ENCODE data around the gene DDX42.
"Not testable (repeated sequence)": the region's sequence is repeated elsewhere in the genome, so short reads cannot be mapped to it uniquely, and the experiment has no call there.

The DDX42 gene

DNA sequence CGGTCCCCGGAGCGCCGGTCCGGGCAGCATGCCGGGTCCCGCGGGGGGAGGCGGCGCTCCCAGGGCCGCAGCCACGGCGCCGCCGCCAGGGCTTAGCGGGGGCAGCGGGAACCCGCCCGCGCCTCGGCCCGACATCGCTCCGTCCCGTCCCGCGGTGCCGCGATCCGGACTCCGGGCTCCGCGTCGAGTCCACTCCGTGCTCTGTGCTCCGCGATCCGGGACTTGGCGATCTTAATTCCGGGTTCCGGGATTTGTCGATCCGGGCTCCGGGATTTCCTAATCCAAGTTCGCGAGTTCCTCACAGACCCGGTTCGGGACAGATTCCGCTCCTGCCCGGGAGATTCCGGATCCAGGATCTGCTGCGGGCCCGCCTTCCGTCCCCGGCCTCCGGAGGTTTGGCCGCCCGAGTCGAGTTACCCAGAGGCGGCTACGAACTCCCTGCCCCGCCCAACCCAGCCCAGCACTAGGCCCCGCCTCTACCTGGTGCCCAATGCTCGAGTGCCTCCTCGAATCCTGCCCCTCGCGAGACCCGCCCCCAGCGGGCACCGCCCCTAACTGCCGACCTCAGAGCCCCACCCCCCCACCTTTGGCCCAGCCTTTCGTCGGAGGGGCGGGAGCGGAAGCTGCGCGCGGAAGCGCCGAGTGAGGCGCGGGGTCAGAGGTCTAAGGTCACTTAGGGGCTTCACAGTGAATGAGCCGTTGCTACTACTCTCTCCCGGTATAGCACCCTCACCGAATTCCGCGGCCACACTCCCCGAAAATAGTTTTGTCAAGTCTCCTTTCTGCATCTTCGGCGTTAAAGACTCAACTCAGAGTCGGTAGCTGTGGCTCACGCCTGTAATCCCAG lies 68.8 kb downstream of the DDX42 start, which contains the start of gene SMARCD2:
Gene SMARCD2, minus strand, starts transcription at position 146 of the 847 bp plus-strand sequence. Its CDS starts 11 bp downstream, at position 135.
- H3K27ac ChIP-seq (ENCODE audit: low read depth, low read length), result peak within 1 kb of the TSS; percentile 93
- H3K36me3 ChIP-seq (ENCODE audit: control insufficient read depth in 5 of 5, insufficient read depth in 5 of 5, low read length in 5 of 5), result peaks cover 0 to 2% (median 0%) of the 10 kb centered on the region in 5 donors
- peak within 1 kb of the TSS; percentile 80 to 90 (median 84) for H3K4me3 ChIP-seq (ENCODE audit: low read depth in 1 of 5, low read length in 5 of 5)
- peak within 1 kb of the TSS; percentile 69 to 92 (median 87) for H3K9ac ChIP-seq (ENCODE audit: low read length in 5 of 5)
- H3K27me3 ChIP-seq (ENCODE audit: control insufficient read depth in 5 of 5, insufficient read depth in 4 of 5, low read length in 5 of 5), result no peaks in the 10 kb centered on the region
- H3K9me3 ChIP-seq (ENCODE audit: control insufficient read depth in 5 of 5, low read length in 5 of 5), result no peaks in the 10 kb centered on the region
- H3K4me1 ChIP-seq (ENCODE audit: control insufficient read depth in 5 of 5, insufficient read depth in 5 of 5, low read length in 5 of 5), result peaks cover 17 to 55% (median 47%) of the 10 kb centered on the region in 5 donors

DNA sequence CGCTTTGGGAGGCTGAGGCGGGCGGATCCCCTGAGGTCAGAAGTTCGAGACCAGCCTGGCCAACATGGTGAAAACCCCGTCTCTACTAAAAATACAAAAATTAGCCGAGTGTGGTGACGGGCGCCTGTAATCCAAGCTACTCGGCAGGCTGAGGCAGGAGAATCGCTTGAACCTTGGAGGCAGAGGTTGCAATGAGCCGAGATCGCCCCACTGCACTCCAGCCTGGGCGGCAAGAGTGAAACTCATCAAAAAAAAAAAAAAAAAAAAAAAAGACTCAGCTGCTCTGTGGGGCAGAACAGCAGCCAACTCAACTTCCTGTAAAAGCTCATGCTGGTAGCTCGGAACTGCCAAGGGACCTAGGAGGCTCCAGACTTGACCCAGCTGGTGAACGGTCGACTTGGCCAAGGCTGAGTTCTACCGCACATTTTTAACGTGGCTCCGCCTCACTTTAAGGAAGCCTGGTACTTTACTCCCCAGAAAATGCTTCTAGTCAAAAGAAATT lies 69.5 kb downstream of the DDX42 start:
- peak overlapping the region; percentile 62 to 90 (median 79) for H3K4me3 ChIP-seq (ENCODE audit: low read depth in 1 of 5, low read length in 5 of 5)
- not testable (repeated sequence) for H3K9me3 ChIP-seq (ENCODE audit: control insufficient read depth in 5 of 5, low read length in 5 of 5); H3K36me3 ChIP-seq (ENCODE audit: control insufficient read depth in 5 of 5, insufficient read depth in 5 of 5, low read length in 5 of 5); H3K27me3 ChIP-seq (ENCODE audit: control insufficient read depth in 5 of 5, insufficient read depth in 4 of 5, low read length in 5 of 5)
- peaks cover 12 to 51% (median 40%) of the 10 kb centered on the region in 5 donors for H3K4me1 ChIP-seq (ENCODE audit: control insufficient read depth in 5 of 5, insufficient read depth in 5 of 5, low read length in 5 of 5)
- H3K9ac ChIP-seq (ENCODE audit: low read length in 5 of 5), result peak overlapping the region; percentile 35 to 78 (median 73)
- H3K27ac ChIP-seq (ENCODE audit: low read depth, low read length), result peak overlapping the region; percentile 93

DNA sequence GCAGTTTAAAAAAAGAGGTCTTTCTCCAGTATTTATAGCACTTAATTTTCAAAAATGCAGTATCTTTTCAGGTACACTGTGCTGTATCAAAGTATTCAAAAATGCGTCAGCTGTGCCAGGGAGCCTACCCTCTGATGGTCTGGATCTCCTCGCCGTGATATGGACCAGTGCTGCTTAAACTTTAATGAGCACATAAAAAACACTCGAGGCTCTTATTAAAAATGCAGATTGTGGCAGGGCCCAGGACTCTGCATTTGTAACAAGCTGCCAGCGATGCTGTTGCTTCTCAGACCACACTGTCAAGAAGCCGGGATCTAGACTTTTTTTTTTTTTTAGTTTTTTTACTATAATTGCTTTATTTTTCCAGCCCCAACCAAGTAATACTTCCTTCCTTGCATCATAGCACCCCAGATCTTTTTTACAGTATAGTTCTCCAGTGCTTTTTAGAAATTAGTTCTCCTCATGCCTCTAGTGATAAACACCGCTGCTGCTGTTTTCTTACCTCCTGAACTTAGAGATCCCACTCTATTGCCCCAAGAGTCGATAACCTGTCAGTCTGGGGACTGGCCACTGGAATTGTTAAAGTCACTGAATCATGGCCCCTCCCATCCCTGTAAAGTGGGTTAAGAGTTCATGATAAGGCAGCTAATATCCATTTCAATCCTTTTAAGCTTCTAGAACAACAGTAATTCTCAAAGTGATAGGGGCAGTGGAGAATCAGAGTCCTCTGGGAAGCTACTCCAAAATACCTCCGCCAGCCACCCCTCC lies 70.1 kb downstream of the DDX42 start:
- peak overlapping the region; percentile 93 for H3K27ac ChIP-seq (ENCODE audit: low read depth, low read length)
- peaks cover 9 to 50% (median 39%) of the 10 kb centered on the region in 5 donors for H3K4me1 ChIP-seq (ENCODE audit: control insufficient read depth in 5 of 5, insufficient read depth in 5 of 5, low read length in 5 of 5)
- H3K36me3 ChIP-seq (ENCODE audit: control insufficient read depth in 5 of 5, insufficient read depth in 5 of 5, low read length in 5 of 5), result no peaks in the 10 kb centered on the region
- H3K9me3 ChIP-seq (ENCODE audit: control insufficient read depth in 5 of 5, low read length in 5 of 5), result no peaks in the 10 kb centered on the region
- H3K4me3 ChIP-seq (ENCODE audit: low read depth in 1 of 5, low read length in 5 of 5), result peak overlapping the region in 4 of 5 donors; percentile 62 to 90 (median 72)
- H3K27me3 ChIP-seq (ENCODE audit: control insufficient read depth in 5 of 5, insufficient read depth in 4 of 5, low read length in 5 of 5), result no peaks in the 10 kb centered on the region
- peak overlapping the region in 2 of 5 donors; percentile 32 to 52 for H3K9ac ChIP-seq (ENCODE audit: low read length in 5 of 5)

DNA sequence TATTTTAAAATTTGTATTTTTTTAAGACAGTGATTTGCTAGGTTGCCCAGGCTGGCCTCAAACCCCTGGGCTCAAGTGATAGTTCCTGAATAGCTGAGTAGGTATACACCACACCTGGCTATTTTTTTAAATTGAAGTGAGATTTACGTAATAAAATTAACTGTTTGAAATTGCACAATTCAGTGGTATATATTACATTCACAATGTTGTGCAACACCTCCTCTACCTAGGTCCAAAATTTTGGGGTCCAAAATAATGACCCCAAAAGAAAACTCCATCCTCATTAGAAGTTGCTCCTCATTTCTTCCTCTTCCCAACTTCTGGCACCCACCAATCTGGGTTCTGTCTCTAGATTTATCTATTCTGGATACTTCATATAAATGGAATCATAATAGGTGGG lies 71.5 kb downstream of the DDX42 start:
- H3K27ac ChIP-seq (ENCODE audit: low read depth, low read length), result no peak overlapping the region
- peaks cover 6 to 40% (median 32%) of the 10 kb centered on the region in 5 donors for H3K4me1 ChIP-seq (ENCODE audit: control insufficient read depth in 5 of 5, insufficient read depth in 5 of 5, low read length in 5 of 5)
- H3K4me3 ChIP-seq (ENCODE audit: low read depth in 1 of 5, low read length in 5 of 5), result no peak overlapping the region
- no peak overlapping the region for H3K9ac ChIP-seq (ENCODE audit: low read length in 5 of 5)
- H3K9me3 ChIP-seq (ENCODE audit: control insufficient read depth in 5 of 5, low read length in 5 of 5), result no peaks in the 10 kb centered on the region
- no peaks in the 10 kb centered on the region for H3K36me3 ChIP-seq (ENCODE audit: control insufficient read depth in 5 of 5, insufficient read depth in 5 of 5, low read length in 5 of 5)
- H3K27me3 ChIP-seq (ENCODE audit: control insufficient read depth in 5 of 5, insufficient read depth in 4 of 5, low read length in 5 of 5), result no peaks in the 10 kb centered on the region

DNA sequence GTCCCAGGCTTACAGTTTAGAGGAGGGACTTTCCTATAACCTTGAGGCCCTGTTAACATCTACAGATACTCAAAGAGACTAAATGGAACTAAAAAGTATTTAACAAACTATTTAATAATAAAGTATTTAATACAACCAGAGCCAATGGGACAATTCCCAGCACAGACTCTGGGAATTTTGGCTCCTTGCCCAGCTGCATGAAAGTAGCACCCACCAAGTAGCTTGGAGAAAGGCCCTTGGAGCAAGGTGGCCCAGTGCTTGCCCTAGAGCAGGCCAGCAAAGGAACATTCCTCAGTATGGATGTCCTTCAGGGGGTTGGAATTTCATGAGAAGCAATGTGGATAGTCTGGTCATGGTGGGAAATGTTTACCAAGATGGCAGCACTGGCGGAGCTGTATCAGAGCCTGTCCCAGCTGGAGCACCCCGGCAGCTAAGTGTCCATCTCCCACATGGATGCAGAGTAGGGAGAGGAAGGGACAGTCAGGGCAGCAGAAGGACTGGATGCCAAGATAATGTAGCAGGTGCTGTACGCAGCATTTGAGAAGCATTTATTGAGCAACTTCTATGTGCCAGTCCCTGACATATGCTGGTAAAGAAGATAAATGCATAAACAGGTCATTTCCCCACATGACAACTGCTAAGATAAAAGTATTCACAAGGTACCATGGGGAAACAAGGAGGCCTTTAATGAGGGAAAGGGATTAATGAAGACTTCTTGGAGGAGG lies 73.7 kb downstream of the DDX42 start:
- Histone ChIP-seq H3K4me1 (ENCODE audit: control insufficient read depth in 5 of 5, insufficient read depth in 5 of 5, low read length in 5 of 5) (peaks cover 0 to 23% (median 17%) of the 10 kb centered on the region in 5 donors), H3K27me3 (ENCODE audit: control insufficient read depth in 5 of 5, insufficient read depth in 4 of 5, low read length in 5 of 5) (no peaks in the 10 kb centered on the region), H3K36me3 (ENCODE audit: control insufficient read depth in 5 of 5, insufficient read depth in 5 of 5, low read length in 5 of 5) (no peaks in the 10 kb centered on the region), H3K9me3 (ENCODE audit: control insufficient read depth in 5 of 5, low read length in 5 of 5) (no peaks in the 10 kb centered on the region), H3K4me3 (ENCODE audit: low read depth in 1 of 5, low read length in 5 of 5) (no peak overlapping the region), H3K27ac (ENCODE audit: low read depth, low read length) (no peak overlapping the region), H3K9ac (ENCODE audit: low read length in 5 of 5) (no peak overlapping the region)

DNA sequence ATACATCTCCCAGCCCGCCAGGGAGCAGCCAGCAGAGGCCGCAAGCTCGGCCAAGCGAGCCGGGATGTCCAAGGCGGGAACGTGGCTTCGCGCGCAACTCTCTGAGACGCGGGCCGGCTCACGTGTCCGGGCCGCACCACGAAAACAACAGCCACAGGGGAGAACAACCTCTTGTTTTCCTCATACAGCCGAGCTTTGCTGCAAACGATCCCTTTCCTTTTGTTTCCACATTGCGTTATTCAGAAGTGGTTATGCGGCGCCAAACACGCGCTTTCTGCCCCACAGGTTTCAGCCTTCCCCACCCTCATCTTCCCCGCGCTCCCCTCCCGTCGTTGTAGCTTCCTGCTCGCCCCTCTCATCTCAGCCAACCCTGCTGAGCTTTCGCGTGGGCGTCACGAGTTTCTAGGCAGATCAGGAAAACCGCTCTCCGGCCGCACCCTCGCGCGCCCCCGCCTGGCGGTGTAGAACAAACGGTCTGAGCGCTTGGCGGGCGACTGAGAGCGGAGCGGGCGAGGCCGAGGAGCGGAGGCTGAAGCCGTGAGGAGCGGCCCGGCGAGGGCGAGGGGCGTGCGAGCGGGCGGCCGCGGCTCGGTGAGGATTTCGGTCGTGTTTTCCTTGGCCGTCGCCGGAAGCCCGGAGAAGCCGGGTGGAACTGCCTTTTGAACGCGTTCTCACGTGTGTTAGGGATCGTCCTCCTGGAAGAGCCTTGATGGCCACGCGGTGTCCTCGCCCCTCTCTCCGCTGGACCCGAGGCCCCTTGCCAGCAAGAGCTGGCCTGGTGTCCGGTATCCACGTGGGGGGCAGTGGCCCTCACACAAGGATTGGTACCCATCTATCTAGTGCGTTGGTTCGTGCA lies 75.1 kb downstream of the DDX42 start:
- peak overlapping the region; percentile 44 for H3K27ac ChIP-seq (ENCODE audit: low read depth, low read length)
- H3K27me3 ChIP-seq (ENCODE audit: control insufficient read depth in 5 of 5, insufficient read depth in 4 of 5, low read length in 5 of 5), result no peaks in the 10 kb centered on the region

DNA sequence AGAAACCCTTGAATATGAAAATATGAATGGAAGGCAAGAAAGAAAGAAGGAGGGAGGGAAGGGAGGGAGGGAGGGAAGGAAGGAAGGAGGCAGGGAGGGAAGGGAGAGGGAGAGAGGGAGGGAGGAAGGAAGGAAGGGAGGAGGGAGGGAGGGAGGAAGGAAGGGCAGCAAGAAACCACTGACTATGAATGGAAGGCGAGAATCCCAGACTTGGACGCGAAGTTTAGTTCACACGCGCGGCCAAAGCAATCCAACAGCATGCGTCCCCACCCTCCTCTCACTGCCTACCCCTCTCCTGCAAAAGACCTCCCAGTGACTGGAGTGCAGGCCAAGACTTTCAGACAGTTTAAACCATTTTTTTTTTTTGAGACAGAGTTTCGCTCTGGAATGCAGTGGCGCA lies 76.4 kb downstream of the DDX42 start:
- H3K36me3 ChIP-seq (ENCODE audit: control insufficient read depth in 5 of 5, insufficient read depth in 5 of 5, low read length in 5 of 5), result no peaks in the 10 kb centered on the region
- no peak overlapping the region for H3K9ac ChIP-seq (ENCODE audit: low read length in 5 of 5)
- peaks cover 0 to 13% (median 11%) of the 10 kb centered on the region in 5 donors for H3K4me1 ChIP-seq (ENCODE audit: control insufficient read depth in 5 of 5, insufficient read depth in 5 of 5, low read length in 5 of 5)
- H3K27me3 ChIP-seq (ENCODE audit: control insufficient read depth in 5 of 5, insufficient read depth in 4 of 5, low read length in 5 of 5), result no peaks in the 10 kb centered on the region
- H3K27ac ChIP-seq (ENCODE audit: low read depth, low read length), result no peak overlapping the region
- no peak overlapping the region for H3K4me3 ChIP-seq (ENCODE audit: low read depth in 1 of 5, low read length in 5 of 5)
- H3K9me3 ChIP-seq (ENCODE audit: control insufficient read depth in 5 of 5, low read length in 5 of 5), result no peaks in the 10 kb centered on the region

More for the DNA sequence above, 75.1 kb downstream of the DDX42 start:
- Histone ChIP-seq H3K4me1 (ENCODE audit: control insufficient read depth in 5 of 5, insufficient read depth in 5 of 5, low read length in 5 of 5) (peaks cover 0 to 14% (median 11%) of the 10 kb centered on the region in 5 donors), H3K4me3 (ENCODE audit: low read depth in 1 of 5, low read length in 5 of 5) (peak overlapping the region; percentile 41 to 72 (median 64)), H3K9ac (ENCODE audit: low read length in 5 of 5) (peak overlapping the region in 4 of 5 donors; percentile 56 to 74 (median 68)), H3K36me3 (ENCODE audit: control insufficient read depth in 5 of 5, insufficient read depth in 5 of 5, low read length in 5 of 5) (no peaks in the 10 kb centered on the region), H3K9me3 (ENCODE audit: control insufficient read depth in 5 of 5, low read length in 5 of 5) (no peaks in the 10 kb centered on the region)

DNA sequence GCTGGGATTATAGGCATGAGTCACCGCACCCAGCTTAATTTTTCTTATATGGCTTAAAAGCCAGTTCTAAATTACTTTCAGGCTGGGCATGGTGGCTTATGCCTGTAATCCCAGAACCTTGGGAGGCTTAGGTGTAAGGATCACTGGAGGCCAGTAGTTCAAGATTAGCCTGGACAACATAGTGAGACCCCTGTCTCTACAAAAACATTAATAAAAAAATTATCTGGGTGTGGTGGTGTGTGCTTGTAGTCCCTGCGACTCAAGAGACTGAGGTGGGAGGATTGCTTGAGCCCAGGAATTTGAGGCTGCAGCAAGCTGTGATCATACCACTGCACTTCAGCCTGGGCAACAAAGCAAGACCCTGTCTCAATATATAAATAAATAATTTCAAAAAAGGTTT lies 79.3 kb downstream of the DDX42 start:
- no peak overlapping the region for H3K4me3 ChIP-seq (ENCODE audit: low read depth in 1 of 5, low read length in 5 of 5)
- H3K27ac ChIP-seq (ENCODE audit: low read depth, low read length), result no peak overlapping the region

DNA sequence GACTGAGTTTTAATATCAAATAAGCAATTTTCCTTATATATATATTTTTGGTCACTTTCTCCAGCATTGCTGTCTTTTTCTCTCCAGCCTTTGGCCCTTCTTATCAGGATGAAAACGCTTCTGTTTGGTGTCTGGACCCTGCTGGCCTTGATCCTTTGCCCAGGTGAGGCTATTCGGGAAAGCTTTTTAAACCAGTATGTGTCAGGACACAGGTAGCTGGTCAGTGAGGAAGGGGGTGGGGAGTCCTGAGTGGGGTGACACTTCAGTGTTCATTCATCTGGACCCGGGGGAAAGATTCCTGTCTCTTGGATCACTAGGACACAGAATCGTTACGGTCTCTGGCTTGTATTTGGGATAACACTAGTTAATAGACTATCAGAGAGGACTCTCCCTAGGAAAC lies 80.7 kb downstream of the DDX42 start:
- no peaks in the 10 kb centered on the region for H3K36me3 ChIP-seq (ENCODE audit: control insufficient read depth in 5 of 5, insufficient read depth in 5 of 5, low read length in 5 of 5)
- no peaks in the 10 kb centered on the region for H3K27me3 ChIP-seq (ENCODE audit: control insufficient read depth in 5 of 5, insufficient read depth in 4 of 5, low read length in 5 of 5)
- H3K4me3 ChIP-seq (ENCODE audit: low read depth in 1 of 5, low read length in 5 of 5), result no peak overlapping the region
- H3K9me3 ChIP-seq (ENCODE audit: control insufficient read depth in 5 of 5, low read length in 5 of 5), result no peaks in the 10 kb centered on the region
- no peaks in the 10 kb centered on the region for H3K4me1 ChIP-seq (ENCODE audit: control insufficient read depth in 5 of 5, insufficient read depth in 5 of 5, low read length in 5 of 5)
- H3K9ac ChIP-seq (ENCODE audit: low read length in 5 of 5), result no peak overlapping the region
- no peak overlapping the region for H3K27ac ChIP-seq (ENCODE audit: low read depth, low read length)

More for the DNA sequence above, 79.3 kb downstream of the DDX42 start:
- Histone ChIP-seq H3K9me3 (ENCODE audit: control insufficient read depth in 5 of 5, low read length in 5 of 5) (no peaks in the 10 kb centered on the region), H3K4me1 (ENCODE audit: control insufficient read depth in 5 of 5, insufficient read depth in 5 of 5, low read length in 5 of 5) (peaks cover 0 to 12% (median 11%) of the 10 kb centered on the region in 5 donors), H3K27me3 (ENCODE audit: control insufficient read depth in 5 of 5, insufficient read depth in 4 of 5, low read length in 5 of 5) (no peaks in the 10 kb centered on the region), H3K9ac (ENCODE audit: low read length in 5 of 5) (no peak overlapping the region), H3K36me3 (ENCODE audit: control insufficient read depth in 5 of 5, insufficient read depth in 5 of 5, low read length in 5 of 5) (no peaks in the 10 kb centered on the region)

Data from subcutaneous abdominal adipose tissue (tissue), 5 donors.